Chondrocyte (in vitro differentiated cells): ENCODE results near the gene CNGA4. TPM values are rescaled to one million over a fixed set of nuclear protein-coding genes. Genes with fewer than 3 reads are reported as not detected.

Source experiments
- DNase-seq: peaks from one replicate; pipeline ENCODE4 v3.0.0; 2021; ENCODE audit warnings: mixed read lengths, low spot score
- H3K27ac Mint-ChIP-seq: one replicate; pipeline ENCODE4 v1.8.0; 2021; ENCODE audit warnings: mild to moderate bottlenecking, moderate library complexity, mixed read lengths; ENCODE audit not compliant: unreplicated experiment
- H3K27me3 Mint-ChIP-seq: 2 replicates; pipeline ENCODE4 v1.8.0; 2021; ENCODE audit warnings: low read depth, mixed read lengths
- H3K36me3 Mint-ChIP-seq: 2 replicates; pipeline ENCODE4 v1.8.0; 2021; ENCODE audit warnings: low read depth, mixed read lengths
- H3K4me1 Mint-ChIP-seq: 2 replicates; pipeline ENCODE4 v1.8.0; 2021; ENCODE audit warnings: low read depth, mild to moderate bottlenecking, mixed read lengths
- H3K4me3 Mint-ChIP-seq: one replicate; pipeline ENCODE4 v1.8.0; 2021; ENCODE audit warnings: mild to moderate bottlenecking, moderate library complexity, mixed read lengths; ENCODE audit not compliant: unreplicated experiment
- H3K9me3 Mint-ChIP-seq: 2 replicates; pipeline ENCODE4 v1.8.0; 2021; ENCODE audit warnings: low read depth, mixed read lengths
- total RNA-seq: library from RNA; stranded (reverse); gene quantifications from 3 replicates; pipeline ENCODE4 v1.2.1, GENCODE V29; 2021
- TF ChIP-seq, protein P1 (sequence below): fragments of 200-600 bp; sonication (generic); IDR thresholded peaks from 2 replicates; pipeline ENCODE4 v1.5.0; 2021; ENCODE audit warnings: antibody characterized with exemption, mild to moderate bottlenecking, moderate library complexity

CNGA4 gene
- total RNA-seq, 1 donor from 2014 or later = 0.17 TPM

DNA sequence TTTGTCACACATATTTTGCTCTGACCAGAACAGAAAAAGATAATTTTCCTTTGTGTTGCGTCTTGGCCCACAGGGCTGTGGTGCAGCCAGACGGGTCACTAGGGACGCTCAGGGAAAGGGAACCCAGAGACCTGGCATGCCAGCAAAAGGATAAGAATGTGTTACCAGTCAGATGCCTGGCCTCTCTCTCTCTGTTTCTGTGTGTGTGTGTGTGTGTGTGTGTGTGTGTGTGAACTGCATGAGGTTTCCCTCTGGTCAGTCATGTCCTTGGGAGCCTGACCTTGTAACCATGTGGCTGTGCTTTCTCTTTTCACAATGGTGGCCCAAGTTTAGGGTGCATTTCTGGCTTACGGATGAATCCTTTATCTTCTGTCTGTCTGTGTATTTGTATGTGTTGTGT is 46.1 kb downstream of the CNGA4 start:
- no peak for DNase-seq
- Mint-ChIP-seq H3K27me3 (peaks cover 38% of the 10 kb centered on the region), H3K27ac (no peak overlapping the region), H3K36me3 (no peaks in the 10 kb centered on the region), H3K4me1 (no peaks in the 10 kb centered on the region), H3K4me3 (no peak overlapping the region), H3K9me3 (no peaks in the 10 kb centered on the region)
- TF ChIP-seq, protein P1, sequence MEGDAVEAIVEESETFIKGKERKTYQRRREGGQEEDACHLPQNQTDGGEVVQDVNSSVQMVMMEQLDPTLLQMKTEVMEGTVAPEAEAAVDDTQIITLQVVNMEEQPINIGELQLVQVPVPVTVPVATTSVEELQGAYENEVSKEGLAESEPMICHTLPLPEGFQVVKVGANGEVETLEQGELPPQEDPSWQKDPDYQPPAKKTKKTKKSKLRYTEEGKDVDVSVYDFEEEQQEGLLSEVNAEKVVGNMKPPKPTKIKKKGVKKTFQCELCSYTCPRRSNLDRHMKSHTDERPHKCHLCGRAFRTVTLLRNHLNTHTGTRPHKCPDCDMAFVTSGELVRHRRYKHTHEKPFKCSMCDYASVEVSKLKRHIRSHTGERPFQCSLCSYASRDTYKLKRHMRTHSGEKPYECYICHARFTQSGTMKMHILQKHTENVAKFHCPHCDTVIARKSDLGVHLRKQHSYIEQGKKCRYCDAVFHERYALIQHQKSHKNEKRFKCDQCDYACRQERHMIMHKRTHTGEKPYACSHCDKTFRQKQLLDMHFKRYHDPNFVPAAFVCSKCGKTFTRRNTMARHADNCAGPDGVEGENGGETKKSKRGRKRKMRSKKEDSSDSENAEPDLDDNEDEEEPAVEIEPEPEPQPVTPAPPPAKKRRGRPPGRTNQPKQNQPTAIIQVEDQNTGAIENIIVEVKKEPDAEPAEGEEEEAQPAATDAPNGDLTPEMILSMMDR = no peak

Other genes with a start within 250 kb of the CNGA4 start
- not detected in 3 replicates for gene OR56A4, start 232.1 kb upstream of the CNGA4 start, total RNA-seq
- gene OR56A1, start 208.3 kb upstream of the CNGA4 start, total RNA-seq = not detected in 3 replicates
- not detected in 3 replicates for gene OR56B4, start 131.4 kb upstream of the CNGA4 start, total RNA-seq
- not detected in 3 replicates for gene OR52B2, start 68.8 kb upstream of the CNGA4 start, total RNA-seq
- not detected in 3 replicates for gene OR52W1, start 39.9 kb upstream of the CNGA4 start, total RNA-seq
- gene C11orf42, start 33.5 kb upstream of the CNGA4 start, total RNA-seq = not detected in 3 replicates
- 19.8 to 23.1 TPM (median 22.8 TPM) in 3 replicates for gene FHIP1B, start 4.5 kb upstream of the CNGA4 start, total RNA-seq
- gene CCKBR, start 20.7 kb downstream of the CNGA4 start, total RNA-seq = not detected in 3 replicates
- gene CAVIN3, start 81.4 kb downstream of the CNGA4 start, total RNA-seq = 40.9 to 123 TPM (median 120 TPM) in 3 replicates
- gene SMPD1, start 151.4 kb downstream of the CNGA4 start, total RNA-seq = 81.1 to 102 TPM (median 99.4 TPM) in 3 replicates
- 34.5 to 42.5 TPM (median 36.4 TPM) in 3 replicates for gene APBB1, start 180.0 kb downstream of the CNGA4 start, total RNA-seq
- 2.6 to 3.8 TPM (median 3.2 TPM) in 3 replicates for gene HPX, start 201.9 kb downstream of the CNGA4 start, total RNA-seq
- 27.2 to 36.9 TPM (median 27.6 TPM) in 3 replicates for gene TRIM3, start 234.9 kb downstream of the CNGA4 start, total RNA-seq
- gene ARFIP2, start 242.2 kb downstream of the CNGA4 start, total RNA-seq = 57.7 to 61.4 TPM (median 57.7 TPM) in 3 replicates
- gene TIMM10B, start 242.4 kb downstream of the CNGA4 start, total RNA-seq = 27.4 to 34.1 TPM (median 28.7 TPM) in 3 replicates